Heart left ventricle (tissue), 13 donors: ENCODE data around the gene WWTR1.

Experiments
- CTCF ChIP-seq, 12 donors: fragments of 200-600 bp; sonication (generic) in 4 of 12; IDR thresholded peaks; one replicate each; pipeline versions ENCODE4 v1.5.0 to v1.8.0; 2018 to 2022; ENCODE audit warnings: antibody characterized with exemption in 12 of 12, mild to moderate bottlenecking in 5 of 12
- POLR2A ChIP-seq, 2 donors: fragments of 450-650 bp; IDR thresholded peaks; one replicate each; pipeline ENCODE4 v1.6.1; 2017; ENCODE audit warnings: antibody characterized with exemption in 2 of 2, mild to moderate bottlenecking in 2 of 2, moderate library complexity in 2 of 2
- donor health status: ischemic (EF 13 %, LVEDD 7.1; RV severe dilation, severe dysfunction).
- donor health status: DM: no; HTN: yes; CAD: no.
- donor health status: DM: no; HTN: no; CAD: no.
- donor health status: ischemic (EF 25% LVEDD 6.9; RV normal size, moderate dysfunction).
- donor health status: ischemic (EF 25% LVEDD 5.7; RV mildly dilated, moderate dysfunction).
- donor health status: ischemic (EF 35%, LVEDD 5.7; RV mildly dilated, moderate dysfunction).
- donor health status: nonischemic (EF 11% LVEDD 7.7; RV severe dilation, severe dysfunction).
- donor health status: DM: yes; HTN: yes; CAD: no.
- donor health status: PGD.
- donor health status: ischemic (EF 29% LVEDD 5.4; RV normal size, mild dysfunction).
- donor health status: nonischemic (EF 23%, LVEDD 6.1; RV moderate dilation, normal function).

- TF ChIP-seq POLR2A (IDR thresholded peaks at IDR 0.05) (no peak), CTCF (IDR thresholded peaks at IDR 0.05) (no peak)
Measured at GRCh38 chr3:149564079-149564478, 93.7 kb downstream of the WWTR1 start.
